Stimulated activated CD4-positive, alpha-beta T cell treated with anti-CD3 and anti-CD28 coated beads, TNF-alpha, amount 100 ng/mL, for 4 hours (primary cell): ENCODE measurements around the gene SH3PXD2B.
"Not testable (repeated sequence)": the region's sequence is repeated elsewhere in the genome, so short reads cannot be mapped to it uniquely, and the experiment has no call there.

Source experiments
- DNase-seq, 3 experiments: peaks; one replicate each; pipeline ENCODE4 v3.0.0-alpha.2; 2020; ENCODE audit warnings: low read depth in 3 of 3

The SH3PXD2B gene

DNA sequence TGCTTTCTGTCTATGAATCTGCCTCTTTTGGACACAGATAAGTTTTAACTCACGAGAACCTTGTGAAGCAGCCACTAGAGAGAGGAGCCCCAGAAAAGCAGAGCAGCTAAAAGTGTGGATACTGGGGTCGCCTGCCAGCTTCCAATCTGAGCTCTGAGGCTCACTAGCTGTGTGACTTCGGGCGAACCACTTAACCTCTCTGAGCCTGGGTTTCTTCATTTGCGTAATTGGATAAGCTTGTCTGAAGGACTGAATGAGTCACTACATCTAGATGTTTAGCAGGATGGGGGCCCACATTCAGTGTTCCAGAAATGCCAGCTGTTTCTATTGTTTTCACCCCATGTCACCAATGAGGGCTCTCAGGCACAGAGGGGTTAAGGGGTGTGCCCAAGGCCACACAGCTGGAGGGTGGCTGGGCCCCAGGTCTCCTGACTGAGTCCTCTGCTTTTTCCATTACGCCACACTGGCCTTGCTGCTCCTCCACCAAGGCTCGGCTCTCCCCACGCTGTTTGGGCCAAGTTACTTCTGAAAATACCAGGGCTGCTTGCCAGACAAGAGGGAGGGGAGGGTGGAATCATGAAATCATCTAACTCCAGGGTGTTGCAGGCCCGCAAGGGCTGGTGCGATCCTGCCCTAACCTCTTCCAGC, 36.2 kb downstream of the SH3PXD2B start:
- DNase-seq = no peak

- no peak for DNase-seq
Measured at GRCh38 chr5:172417130-172417841, 37.0 kb downstream of the SH3PXD2B start.

DNA sequence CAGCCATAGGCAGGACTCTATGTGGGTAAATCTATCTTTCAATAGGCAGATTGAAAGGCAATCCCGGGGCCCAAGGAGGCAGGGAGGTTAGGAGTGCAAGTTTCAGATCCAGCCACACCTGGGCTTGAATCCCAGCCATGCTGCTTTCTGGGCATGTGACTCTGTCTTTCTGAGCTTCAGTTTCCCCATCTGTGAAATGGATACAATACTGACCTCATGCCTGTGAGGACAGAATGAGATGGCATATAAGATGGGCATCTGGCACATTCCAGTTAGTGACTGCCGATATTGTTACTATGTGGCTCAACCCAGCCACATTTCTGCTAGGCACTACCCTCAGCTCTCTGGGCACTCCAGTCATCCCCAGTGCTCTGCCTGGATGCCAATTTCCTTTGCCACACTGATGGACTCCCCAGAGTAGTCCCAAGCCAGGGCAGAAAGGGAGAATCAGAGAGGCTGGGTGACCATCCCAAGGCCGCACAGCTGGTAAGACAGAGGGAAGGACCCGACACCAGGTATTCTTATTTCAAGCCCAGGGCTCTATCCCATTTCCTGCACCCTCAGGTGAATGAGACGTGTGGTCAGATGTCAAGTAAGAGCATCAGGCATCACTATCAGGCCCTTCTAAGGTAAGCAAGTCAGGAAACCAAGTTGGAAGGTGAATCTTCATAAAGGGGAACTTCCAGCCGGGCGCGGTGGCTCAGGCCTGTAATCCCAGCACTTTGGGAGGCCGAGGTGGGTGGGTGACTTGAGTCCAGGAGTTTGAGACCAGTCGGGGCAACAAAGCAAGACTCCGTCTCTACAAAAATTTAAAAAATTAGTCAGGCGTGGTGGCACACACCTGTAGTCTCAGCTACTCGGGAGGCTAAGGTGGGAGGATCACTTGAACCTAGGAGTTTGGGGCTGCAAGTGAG, 38.7 kb downstream of the SH3PXD2B start:
- DNase-seq = no peak

- no peak for DNase-seq
Measured at GRCh38 chr5:172414531-172415361, 39.6 kb downstream of the SH3PXD2B start.

DNA sequence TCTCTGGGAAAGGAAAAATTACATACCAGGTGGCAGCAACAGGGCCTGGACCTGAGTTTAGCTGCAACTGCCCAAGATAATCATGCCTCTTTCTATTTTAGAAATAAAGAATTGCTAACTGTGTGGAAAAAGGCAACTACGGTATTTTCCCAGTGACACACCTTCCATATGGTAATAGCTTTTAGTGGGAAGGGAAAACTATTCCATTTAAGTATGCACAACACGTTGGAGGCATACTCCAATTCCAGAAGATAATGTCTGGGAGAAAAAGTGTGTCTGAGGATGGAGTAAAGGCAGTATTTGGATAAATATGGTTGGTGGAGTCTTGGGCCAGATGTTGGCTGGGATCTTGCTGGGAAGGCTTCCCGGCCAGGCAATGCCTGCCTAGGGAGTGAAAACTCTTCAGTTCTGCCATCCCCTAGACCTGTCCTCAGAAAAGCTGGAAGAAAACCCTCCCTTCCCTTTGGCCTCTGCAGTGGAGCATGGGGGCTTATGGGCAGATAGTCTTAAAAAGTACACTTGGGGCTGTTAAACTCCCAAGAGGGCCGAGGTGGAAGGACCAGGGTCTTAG, 40.6 kb downstream of the SH3PXD2B start:
- DNase-seq = no peak

GRCh38 chr5:172412724-172413286, 41.5 kb downstream of the SH3PXD2B start:
- DNase-seq = no peak

DNA sequence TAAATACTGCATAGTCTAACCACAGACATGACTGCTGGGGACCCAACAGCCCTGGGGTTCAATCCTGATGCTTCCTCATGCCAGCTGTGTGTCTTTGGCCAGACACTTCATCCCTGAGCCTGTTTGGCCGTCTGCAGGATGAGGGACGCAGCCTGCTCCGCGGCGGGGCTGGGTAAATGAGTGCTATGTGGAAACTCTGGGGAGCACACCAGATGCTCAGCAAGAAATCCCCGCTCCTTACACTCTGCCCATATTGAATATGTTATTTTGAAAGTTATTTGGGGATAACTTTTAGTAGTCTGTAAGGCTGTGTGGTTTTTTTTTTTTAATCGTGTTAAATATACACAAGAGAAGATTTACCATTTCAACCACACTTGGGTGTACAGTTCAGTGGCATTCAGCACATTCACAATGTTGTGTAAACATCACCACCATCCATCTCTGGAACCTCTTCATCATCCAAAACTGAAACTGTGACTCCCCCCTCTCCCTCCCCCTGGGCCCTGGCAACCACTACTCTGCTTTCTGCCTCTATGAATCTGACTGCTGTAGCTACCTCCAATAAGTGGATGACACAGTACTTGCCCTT, 42.7 kb downstream of the SH3PXD2B start:
- no peak for DNase-seq

DNA sequence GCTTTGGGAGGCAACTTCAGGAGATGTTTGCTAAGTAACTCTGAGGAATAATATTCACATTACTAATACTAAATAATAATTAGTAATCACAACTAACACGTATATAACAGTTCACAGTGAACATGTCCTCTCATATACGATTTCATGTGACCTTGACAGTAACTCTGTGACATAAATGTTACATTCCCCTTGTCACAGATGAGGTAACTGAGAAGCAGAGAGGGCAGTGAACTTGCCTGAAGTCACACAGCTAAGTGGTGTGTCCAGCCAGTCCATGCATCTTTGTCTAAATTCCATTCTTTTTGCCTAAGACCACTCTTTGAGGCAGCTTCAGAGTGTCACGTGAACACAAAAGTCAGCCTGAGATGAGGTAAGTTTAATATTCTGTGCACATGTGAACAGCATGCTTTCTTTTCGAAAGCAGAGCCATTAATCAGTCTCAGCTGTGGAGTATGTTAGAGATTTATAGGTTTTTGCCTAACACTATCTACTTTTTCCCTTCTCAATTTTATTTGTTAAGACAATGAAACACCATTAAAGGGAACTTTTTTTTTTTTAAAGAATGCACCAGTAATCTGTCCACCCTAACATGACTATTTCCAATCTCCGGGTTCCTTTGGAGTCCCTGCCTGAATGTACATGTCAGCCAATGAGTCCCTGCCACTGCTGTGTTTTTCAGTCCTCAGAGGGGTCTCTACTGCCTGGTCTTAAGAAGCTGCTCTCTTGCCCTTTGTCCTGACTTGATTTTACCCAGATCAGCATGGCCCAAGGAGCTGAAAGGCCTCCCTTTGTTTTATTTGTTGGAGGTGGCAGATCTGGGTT, 43.5 kb downstream of the SH3PXD2B start:
- no peak for DNase-seq

DNA sequence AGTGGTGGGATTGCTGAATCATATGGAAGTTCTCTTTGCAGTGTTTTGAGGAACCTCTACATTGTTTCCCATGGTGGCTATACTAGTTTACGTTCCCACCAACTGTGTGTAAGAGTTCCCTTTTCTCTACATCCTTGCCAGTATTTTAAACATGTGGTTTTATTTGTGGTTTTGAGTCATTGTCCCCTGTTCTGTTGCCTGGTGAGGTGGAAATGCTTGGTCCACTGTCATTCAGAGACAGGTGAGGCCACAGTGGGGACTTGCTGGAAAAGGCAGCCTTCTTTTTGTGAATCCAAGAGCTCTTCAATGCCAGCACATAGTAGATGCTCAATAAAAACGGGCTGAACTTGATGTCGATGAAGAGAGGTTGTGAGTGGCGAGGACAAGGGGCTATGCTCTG, 44.2 kb downstream of the SH3PXD2B start:
- DNase-seq = no peak

DNA sequence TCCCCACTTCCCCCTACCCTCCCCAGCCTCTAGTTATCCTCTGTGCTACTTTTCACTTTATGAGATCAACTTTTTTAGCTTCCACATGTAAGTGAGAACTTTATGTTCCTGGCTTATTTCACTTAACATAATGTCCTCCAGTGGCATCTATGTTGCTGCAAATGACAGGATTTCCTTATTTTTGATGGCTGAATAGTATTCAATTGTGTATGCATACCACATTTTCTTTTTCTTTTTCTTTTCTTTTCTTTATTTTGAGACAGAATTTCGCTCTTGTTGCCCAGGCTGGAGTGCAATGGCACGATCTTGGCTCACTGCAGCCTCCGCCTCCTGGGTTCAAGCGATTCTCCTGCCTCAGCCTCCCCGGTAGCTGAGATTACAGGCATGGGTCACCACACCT, 44.8 kb downstream of the SH3PXD2B start:
- DNase-seq = not testable (repeated sequence)

DNA sequence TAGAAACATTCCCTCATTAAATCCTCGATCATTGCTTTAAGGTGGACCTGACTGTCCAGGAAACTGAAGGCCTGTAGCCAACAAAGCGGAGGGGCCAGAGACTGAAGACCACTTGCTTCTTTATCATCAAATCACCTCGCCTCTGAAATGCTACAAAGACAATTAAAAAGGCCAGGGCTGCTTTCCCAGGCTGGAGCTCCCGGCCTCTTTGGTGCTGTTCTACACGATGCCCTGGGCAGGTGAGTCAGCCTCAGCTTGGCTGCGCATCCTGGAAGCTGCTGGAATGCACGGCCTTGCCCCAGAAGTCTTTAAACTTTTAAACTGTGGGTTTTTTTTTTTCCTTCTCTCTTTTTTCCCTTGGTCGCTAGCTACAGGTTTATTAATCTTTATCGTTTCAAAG, 46.5 kb downstream of the SH3PXD2B start:
- DNase-seq = no peak

DNA sequence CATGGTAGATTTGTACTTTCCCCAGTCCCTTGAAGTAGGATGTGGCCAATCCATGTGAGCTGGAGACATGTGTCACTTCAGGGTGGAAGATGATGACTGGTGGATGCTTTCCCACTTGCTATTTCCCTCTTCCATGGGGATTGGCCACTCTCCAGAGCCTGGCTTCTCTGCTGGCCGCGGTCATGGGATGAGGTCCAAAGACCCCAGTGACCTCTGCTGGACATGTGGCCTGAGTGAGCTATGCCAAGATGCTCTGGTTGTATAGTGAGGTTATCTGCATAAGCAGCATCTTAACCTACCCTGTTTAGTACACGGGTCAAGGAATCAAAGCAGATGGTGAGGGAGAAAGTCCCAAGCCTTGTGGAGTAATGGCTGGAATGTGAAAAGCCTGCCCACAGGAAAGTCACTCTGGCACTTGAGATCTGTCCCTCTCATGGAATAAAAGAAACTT, 47.1 kb downstream of the SH3PXD2B start:
- no peak for DNase-seq

DNA sequence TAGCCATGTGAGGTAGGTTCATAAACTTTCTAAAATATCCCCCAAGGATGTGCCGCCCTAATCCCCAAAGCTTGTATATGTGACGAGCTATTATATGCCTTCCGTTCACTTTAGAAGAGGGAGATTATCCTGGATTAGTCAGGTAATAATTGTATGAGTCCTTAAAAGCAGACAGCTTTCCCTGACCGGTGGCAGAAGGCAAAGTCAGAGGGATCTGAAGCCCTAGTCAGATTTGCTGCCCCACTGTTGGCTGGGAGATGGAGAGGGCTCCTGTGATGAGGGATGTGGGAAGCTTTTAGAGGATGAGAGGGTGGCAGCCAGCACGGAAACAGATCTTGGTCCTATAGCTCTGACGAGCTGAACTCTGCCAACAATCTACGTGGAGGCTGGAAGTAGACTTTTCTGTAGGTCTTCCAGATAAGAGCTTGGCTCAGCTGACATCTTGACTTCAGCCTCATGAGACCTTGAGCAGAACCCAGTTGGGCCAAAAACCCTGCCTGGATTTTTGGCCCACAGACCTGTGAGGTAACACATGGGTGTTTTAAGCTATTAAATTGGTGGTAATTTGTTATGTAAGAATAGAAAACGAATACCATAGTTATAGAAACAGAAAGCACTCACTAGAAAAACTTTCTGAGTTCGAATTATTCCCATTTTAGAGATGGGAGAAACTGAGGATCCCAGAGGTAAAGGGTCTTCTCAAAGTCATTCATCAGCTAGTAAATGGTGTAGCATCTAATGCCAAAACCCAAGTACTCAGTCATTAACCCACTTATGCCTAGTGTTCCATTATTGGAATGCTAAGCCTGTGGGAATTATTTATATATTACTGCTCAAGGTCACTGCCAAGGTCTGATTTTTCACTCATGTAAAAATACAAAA, 48.9 kb downstream of the SH3PXD2B start:
- DNase-seq = no peak

- DNase-seq = no peak
Measured at GRCh38 chr5:172404746-172405145, 49.6 kb downstream of the SH3PXD2B start.

DNA sequence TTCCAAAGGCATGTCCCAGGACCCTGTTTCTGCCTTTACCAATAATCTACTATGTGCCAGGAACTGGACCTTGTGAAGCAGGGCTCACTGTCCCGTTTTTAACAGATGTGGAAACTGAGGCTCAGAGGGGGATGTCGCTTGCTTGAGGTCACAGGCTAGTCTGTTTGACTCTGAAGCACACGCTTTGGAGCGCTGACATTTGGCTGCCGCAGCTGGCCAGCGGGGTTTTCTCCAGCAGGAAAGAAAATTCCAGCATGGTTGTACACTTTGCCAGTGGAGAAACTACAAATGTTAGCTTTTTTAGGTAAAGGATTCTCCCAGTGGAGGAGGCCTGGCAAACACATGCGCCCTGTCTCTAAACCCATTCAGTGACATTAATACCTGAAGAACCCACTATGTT, 50.5 kb downstream of the SH3PXD2B start:
- no peak for DNase-seq

DNA sequence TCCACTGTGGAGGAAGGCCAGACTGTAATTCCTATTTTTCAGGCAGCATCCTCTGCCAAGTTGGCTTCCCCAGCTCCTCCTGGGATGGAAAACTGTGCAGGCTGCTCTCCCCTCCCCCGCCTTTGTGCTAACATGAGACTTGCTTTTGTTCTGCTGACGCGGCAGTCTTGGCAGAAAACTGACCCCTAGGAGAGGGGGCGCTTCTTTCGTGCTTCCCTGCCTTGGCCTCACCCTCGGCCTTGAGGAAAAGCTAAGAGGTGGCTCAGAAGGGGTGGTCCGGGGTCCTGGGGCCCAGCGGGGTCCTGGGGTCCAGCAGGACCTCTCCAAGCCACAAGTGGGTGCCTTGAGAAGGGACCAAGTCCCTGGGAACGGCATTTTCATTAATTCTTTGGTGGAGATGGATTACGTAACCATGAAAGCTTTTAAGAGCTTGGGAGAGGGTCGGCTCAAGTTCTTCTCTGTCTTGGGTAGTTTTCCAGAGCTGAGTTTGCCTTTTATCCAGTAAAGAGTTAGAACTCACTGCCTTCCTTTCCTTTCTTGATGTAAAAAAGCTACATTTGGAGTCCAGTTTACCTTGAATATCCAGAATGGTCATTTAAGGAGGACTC, 51.0 kb downstream of the SH3PXD2B start:
- DNase-seq = no peak

GRCh38 chr5:172402531-172403188, 51.7 kb downstream of the SH3PXD2B start:
- DNase-seq = no peak

- not testable (repeated sequence) for DNase-seq
Measured at GRCh38 chr5:172402031-172402430, 52.3 kb downstream of the SH3PXD2B start.
